Mesodermal cell (in vitro differentiated cells): ENCODE measurements around the gene NMBR.
"Not testable (repeated sequence)": the region's sequence is repeated elsewhere in the genome, so short reads cannot be mapped to it uniquely, and the experiment has no call there.

ENCODE experiments used
- H3K27ac ChIP-seq: 2 replicates; pipeline ENCODE4 v1.7.0; 2013; ENCODE audit warnings: mild to moderate bottlenecking, low read depth, low read length, moderate library complexity; ENCODE audit not compliant: severe bottlenecking
- H3K36me3 ChIP-seq: 2 replicates; pipeline ENCODE4 v1.7.1; 2013; ENCODE audit warnings: mild to moderate bottlenecking, low read length, moderate library complexity; ENCODE audit not compliant: control insufficient read depth, insufficient read depth
- H3K4me1 ChIP-seq: one replicate; pipeline ENCODE4 v1.7.1; 2013; ENCODE audit warnings: mild to moderate bottlenecking, low read length; ENCODE audit not compliant: insufficient read depth, control insufficient read depth, poor library complexity, severe bottlenecking
- H3K4me3 ChIP-seq: 2 replicates; pipeline ENCODE4 v1.7.0; 2013; ENCODE audit warnings: low read length, control low read depth, mild to moderate bottlenecking; ENCODE audit not compliant: insufficient read depth, poor library complexity, severe bottlenecking; ENCODE audit errors: extremely low read depth
- H3K9me3 ChIP-seq: 2 replicates; pipeline ENCODE4 v1.7.1; 2013; ENCODE audit warnings: mild to moderate bottlenecking, low read length, moderate library complexity; ENCODE audit not compliant: control insufficient read depth
- WGBS, 2 experiments: methylation state at CpG; one replicate each; pipeline ENCODE4 v1.1.5; 2013; ENCODE audit warnings: missing lambda C conversion rate in 2 of 2; ENCODE audit not compliant: insufficient coverage in 2 of 2; 5-methylcytosine and 5-hydroxymethylcytosine counted together

The NMBR gene

GRCh38 chr6:142028527-142028926 lies 118.4 kb downstream of the NMBR start:
- H3K27ac ChIP-seq: no peak overlapping the region
- H3K4me3 ChIP-seq: no peak overlapping the region
- no CpG with 5 or more reads among the region's 3 CpGs for whole genome bisulfite sequencing, 2 experiments
- no peaks in the 10 kb centered on the region for H3K36me3 ChIP-seq
- H3K9me3 ChIP-seq: no peaks in the 10 kb centered on the region
- H3K4me1 ChIP-seq: no peaks in the 10 kb centered on the region

GRCh38 chr6:142027804-142028203 lies 119.1 kb downstream of the NMBR start:
- H3K36me3 ChIP-seq, H3K27ac ChIP-seq, H3K4me3 ChIP-seq, H3K9me3 ChIP-seq, H3K4me1 ChIP-seq: not testable (repeated sequence)
- WGBS, 2 experiments: 72 to 90% methylated on average over 2 of the region's 3 CpGs

- no peak overlapping the region for H3K27ac ChIP-seq
- H3K4me1 ChIP-seq: no peaks in the 10 kb centered on the region
- no peak overlapping the region for H3K4me3 ChIP-seq
- no peaks in the 10 kb centered on the region for H3K36me3 ChIP-seq
- no peaks in the 10 kb centered on the region for H3K9me3 ChIP-seq
- 63 to 86% methylated on average over 1 to 2 of the region's 3 CpGs for WGBS, 2 experiments
Observed at GRCh38 chr6:142027074-142027473, 119.8 kb downstream of the NMBR start.

GRCh38 chr6:142026471-142026870 lies 120.5 kb downstream of the NMBR start:
- Histone ChIP-seq H3K27ac (no peak overlapping the region), H3K9me3 (no peaks in the 10 kb centered on the region), H3K4me3 (no peak overlapping the region), H3K4me1 (no peaks in the 10 kb centered on the region), H3K36me3 (no peaks in the 10 kb centered on the region)
